ENCODE measurements around the gene BAIAP3.

BAIAP3 gene

GRCh38 chr16:1374418-1375297, 41.2 kb downstream of the BAIAP3 start:
- no peak for DNase-seq

- no peak for DNase-seq
Observed at GRCh38 chr16:1375298-1375640, 41.8 kb downstream of the BAIAP3 start.

- DNase-seq = no peak
Observed at GRCh38 chr16:1375741-1376410, 42.4 kb downstream of the BAIAP3 start.

GRCh38 chr16:1377406-1378010, 44.1 kb downstream of the BAIAP3 start:
- DNase-seq = no peak

- no peak for DNase-seq
Observed at GRCh38 chr16:1378087-1378803, 44.8 kb downstream of the BAIAP3 start.

GRCh38 chr16:1378804-1379303, 45.4 kb downstream of the BAIAP3 start:
- peak; percentile 73 for DNase-seq

GRCh38 chr16:1379304-1380076, 46.0 kb downstream of the BAIAP3 start:
- peak; percentile 67 for DNase-seq

DNA sequence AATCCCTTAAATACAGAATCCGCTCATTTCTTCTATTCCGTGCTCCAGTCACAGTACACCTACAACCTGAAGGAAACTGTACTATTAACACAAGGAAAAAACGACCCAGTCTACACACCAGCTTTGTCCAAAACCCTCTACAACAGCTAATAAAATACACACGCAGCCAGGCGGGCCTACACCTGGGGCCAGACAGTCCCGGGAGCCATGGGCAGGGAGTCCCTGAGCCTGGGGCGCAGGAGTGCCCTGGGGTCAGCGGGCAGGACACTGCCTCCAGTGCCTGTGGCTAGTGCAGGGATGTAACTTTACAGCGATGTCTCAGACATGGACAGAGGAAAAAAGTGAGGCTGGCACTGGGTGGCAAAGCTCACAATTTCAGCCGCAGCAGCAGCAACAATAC, 46.8 kb downstream of the BAIAP3 start:
- no peak for DNase-seq

- no peak for DNase-seq
Observed at GRCh38 chr16:1381612-1382406, 48.4 kb downstream of the BAIAP3 start.

DNA sequence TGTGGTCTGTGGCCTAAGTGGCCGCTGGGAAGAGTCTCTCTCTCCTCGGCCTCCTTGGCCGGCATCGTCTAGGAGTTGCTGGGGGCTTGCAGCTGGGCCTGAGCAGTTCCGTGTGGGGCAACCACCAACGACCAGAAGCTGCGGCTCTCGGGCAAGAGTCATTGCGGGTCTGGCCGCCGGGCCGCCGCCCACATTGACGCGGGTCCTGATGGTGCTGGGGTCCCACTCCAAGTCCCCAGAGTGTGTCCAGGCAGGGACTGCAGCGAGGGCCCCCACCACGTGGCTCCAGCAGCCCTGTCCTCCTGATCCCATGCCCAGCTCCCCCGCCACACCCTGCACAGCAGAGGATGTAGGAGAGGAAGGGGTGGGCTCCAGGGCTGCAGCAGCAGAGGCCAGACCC, 50.1 kb downstream of the BAIAP3 start:
- DNase-seq = no peak

DNA sequence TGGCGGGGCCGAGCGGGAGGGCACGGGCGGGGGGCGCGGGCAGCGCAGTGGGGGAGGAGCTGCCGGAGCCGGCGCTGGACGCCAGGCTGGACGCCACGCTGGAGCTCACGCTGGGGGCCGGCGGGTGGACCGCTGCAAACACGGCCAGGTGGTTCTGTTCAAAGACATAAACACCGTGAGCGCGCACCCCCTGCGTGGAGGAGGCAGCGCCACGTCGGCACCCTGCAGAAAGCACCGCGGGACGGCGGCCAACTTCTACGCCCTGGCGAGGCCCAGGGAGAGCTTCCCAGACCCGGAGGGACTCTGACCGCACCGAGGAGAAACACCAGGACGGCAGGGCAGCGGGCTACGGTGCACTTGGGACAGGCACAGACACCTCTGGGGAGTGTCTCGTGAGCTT, 51.8 kb downstream of the BAIAP3 start:
- no peak for DNase-seq

GRCh38 chr16:1387331-1387730, 53.9 kb downstream of the BAIAP3 start:
- no peak for DNase-seq

- DNase-seq = no peak
Observed at GRCh38 chr16:1389762-1390161, 56.3 kb downstream of the BAIAP3 start.

- DNase-seq = no peak
Observed at GRCh38 chr16:1390239-1390779, 56.9 kb downstream of the BAIAP3 start.

- no peak for DNase-seq
Observed at GRCh38 chr16:1392826-1393225, 59.4 kb downstream of the BAIAP3 start.

DNA sequence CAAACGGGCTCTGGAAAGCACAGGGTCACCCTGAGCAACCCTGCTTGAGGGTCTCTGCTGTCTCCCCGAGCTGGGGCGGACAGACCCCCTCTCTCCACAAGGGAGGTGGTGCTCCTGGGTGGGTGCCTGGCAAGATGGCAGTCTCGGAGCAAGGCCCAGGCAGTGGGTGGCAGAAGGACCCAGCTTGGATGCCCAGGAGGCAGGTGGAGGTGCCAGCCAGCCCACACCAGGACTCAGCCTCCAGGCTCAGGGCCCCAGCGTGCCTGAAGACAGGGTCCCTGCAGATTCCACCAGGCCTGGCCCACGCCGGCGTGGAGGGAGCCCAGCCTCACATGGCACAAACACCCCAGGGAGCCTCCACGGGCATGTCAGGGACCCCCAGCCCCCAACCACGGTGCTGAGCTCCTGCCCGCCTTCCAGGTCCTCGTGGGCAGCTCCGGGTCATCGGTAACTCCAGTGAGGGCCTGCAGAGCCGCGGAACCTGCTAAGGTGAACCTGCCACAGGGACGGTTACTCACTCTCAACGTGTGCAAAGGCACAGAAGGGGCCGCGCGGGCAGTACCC, 60.2 kb downstream of the BAIAP3 start:
- no peak for DNase-seq

DNA sequence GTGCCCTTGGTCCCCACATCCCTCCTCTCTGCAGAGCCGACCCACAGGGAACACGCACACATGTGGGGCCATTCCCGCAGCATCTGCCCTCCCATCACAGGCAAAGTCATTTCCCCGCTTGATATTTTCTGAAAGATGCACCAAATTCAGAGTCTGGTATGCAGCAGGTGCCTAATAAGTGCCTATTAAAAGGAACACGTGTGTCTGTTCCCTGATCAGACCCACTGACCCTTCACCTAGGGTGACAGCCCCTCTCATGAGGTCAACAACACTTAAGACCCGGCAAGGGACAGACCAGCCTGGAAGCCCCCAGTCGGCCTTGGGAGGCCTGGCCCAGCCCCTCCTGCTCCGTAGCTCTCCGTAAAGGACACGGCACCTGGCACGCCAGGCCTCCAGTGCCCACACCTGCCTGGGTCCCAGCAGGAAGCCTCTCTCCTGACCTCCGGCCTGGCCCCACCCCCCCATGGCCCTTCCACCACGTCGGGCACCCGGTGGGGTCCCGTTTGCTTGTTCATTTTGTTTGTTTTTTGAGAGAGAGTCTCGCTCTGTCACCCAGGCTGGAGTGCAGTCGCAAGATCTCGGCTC, 61.0 kb downstream of the BAIAP3 start:
- DNase-seq = no peak

DNA sequence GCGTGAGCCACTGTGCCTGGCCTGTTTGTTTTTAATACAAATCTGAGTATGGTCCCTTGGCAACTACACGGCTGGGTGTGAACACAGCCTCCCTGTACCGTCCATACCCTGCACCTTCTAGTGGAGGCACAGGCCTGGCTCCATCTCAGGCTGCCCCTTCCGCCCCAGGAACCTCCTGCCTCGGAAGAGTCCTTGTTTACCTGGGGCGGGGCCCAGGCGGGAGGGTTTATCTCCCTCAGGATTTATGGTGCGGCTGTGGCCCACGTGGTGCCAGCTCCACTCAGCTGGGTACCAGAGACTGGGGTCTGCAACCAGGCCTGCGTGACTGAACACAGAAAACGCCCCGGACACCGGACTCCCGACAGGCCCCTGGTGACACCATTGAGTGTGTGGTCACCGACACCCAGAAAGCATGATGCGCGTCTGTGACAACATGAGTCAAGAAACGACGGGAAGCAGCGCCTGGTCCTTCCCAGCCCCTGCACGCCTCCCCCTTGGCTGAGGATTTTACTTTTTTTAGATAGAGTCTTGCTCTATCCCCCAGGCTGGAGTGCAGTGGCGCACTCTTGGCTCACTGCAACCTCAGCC, 62.1 kb downstream of the BAIAP3 start:
- DNase-seq = no peak

- DNase-seq = no peak
Observed at GRCh38 chr16:1397779-1398178, 64.3 kb downstream of the BAIAP3 start.

DNA sequence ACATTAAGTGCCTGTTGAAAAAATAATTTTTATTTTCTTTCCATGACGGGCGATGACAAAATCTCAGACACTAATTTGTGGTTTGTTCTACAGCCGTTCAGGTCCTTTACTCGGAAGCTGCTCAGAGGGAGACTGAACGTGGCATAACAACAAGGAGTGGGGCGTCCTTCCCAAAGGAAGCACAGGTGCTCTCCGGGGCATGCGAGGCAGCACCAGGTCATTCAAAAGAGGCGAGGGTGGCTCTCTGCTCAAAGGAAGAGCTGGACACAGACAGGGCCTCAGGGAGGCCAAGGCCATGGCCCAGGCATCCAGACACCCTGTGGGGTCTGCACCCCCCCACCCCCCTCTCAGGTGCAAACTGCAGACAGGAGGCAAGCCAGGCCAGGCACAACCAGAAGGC, 64.9 kb downstream of the BAIAP3 start:
- DNase-seq = no peak

All from fibroblast of skin of right biceps (primary cell).